Activated CD4-positive, alpha-beta T cell treated with anti-CD3 and anti-CD28 coated beads, Interleukin-2, amount 50 U/mL, for 1 hour (primary cell): ENCODE data around the gene SH3RF1.
"Not testable (repeated sequence)": the region's sequence is repeated elsewhere in the genome, so short reads cannot be mapped to it uniquely, and the experiment has no call there.

ENCODE experiments used
- DNase-seq: peaks from one replicate; pipeline ENCODE4 v3.0.0-alpha.2; 2020

The SH3RF1 gene

DNA sequence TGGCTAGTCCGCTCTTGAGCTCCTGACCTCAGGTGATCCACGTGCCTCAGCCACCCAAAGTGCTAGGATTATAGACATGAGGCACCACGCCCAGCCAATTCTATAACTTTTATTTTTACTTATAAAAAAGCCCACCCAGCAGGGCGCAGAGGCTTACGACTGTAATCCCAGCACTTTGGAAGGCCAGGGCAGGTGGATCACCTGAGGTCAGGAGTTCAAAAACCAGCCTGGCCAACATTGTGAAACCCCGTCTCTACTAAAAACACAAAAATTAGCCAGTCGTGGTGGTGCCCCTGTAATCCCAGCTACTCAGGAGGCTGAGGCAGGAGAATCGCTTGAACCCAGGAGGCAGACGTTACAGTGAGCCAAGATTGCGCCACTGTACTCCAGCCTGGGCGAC lies 73.5 kb downstream of the SH3RF1 start:
- DNase-seq: not testable (repeated sequence)

DNA sequence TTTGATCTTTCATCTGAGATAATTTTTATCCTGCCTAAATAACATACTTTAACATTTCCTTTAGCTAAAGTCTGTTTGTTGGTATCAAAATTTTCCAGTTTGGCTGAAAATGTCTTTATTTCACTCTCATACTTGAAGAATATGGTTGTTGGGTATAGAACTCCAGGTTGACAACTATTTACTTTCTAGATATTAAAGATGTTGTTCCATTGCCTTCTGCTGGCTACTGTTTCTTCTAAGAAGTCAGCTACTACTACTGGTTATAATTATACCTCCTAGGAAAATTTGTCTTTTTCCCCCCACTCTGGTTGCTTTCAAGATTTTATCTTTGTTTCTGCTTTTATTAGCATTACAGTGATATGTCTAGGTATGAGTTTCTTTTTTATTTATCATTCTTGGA lies 75.7 kb downstream of the SH3RF1 start:
- no peak for DNase-seq

DNA sequence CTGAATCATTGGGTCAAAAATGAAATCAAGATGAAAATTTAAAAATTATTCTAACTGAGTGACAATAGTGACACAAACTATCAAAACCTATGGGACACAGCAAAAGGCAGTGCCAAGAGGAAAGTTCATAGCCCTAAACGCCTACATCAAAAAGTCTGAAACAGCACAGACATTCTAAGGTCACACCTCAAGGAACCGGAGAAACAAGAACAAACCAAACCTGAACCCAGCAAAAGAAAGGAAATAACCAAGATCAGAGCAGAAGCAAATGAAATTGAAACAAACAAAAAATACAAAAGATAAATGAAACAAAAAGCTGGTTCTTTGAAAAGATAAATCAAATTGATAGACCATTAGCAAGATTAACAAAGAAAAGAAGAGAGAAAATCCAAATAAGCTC lies 80.8 kb downstream of the SH3RF1 start:
- not testable (repeated sequence) for DNase-seq

DNA sequence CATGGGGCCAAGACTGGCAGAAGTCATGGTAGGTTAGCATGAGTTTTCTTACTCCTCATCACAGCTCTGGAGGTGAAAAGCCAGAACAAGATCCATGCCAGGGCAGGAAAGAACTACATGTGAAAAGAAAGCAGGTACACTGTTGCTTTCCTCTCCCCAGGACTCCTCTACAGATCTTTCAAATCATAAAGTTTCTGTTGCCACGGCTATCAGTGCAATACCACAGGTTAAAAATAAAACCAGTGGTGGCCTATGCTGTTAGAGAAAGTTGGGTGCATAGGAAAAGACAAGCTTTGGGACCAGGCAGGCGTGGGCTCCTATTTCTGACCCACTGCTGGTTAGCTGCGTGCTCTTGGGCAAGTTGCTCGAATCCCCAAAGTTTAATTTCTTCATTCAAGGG lies 81.4 kb downstream of the SH3RF1 start:
- no peak for DNase-seq

DNA sequence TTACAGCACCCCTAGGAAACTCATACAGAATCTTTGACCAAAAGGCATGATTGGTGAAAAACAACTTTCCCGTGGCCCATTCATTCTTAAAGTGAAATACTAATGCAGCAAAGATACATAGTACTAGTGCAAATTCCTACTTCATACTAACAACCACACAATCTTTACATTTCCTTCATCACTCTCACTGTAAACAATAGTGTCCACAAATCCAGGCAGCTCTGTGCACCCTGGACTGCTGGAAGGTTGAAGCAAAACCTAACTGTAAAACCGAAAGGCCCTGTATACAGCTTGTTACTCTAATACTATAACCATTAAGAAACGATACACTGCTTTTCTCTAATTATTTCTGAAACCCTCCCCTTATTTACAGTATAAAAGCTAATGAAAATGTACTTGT lies 82.6 kb downstream of the SH3RF1 start:
- DNase-seq: no peak

DNA sequence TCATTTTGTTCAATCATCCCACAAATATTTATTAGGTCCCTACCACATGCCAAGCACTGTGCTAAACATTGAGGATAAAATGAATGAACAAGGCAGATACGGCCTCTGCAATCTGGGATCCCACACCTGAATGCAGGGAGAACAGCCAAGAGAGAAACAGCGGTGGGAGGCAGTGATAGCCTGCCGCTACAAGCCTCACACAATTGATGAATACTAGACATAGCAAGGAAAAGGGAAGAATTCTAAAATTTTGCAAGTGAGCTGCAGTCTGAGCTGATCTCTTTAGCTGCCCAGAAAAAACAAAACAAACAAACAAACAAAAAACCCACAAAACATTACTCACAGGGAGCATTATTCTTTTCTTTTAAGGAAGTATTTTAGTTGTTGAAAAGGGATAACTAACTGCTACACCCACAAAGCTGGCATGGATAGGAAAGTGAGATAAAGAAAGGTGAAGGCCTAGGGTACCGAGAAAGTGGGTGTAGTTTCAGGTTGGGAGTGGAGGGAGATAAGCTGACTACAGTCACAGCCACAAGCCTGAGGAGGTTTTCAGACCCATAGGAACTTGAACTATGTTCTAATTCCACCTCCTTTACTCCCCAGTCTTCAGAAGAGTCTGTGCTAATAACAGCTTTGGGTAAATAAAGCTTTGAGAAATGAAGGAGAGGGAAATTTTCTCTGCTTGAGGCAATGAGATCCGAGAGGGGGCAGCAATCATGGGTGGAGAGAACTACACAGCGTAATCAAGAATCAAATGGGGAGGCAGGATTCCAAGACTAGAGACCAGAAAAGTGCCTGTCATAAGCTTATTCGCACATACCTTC lies 85.4 kb downstream of the SH3RF1 start:
- DNase-seq: no peak

DNA sequence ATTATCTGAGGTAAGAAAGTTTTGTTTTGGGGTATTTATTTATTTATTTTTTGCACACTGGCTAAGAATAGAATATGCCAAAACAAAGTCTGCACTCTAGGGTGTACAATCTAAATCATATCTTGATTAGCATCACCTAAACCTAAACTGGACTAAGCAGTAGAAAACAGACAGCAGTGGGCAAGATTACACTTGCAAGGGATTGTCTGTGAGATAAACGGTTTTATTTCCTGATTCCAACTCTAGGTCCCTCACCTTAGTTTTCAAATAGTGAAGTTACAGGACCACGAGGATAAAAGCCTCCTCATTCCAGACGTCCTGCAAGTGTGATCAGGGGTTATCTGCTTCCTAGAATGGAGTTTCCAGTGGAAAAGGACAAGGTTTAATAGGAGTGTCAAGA lies 86.1 kb downstream of the SH3RF1 start:
- DNase-seq: no peak

DNA sequence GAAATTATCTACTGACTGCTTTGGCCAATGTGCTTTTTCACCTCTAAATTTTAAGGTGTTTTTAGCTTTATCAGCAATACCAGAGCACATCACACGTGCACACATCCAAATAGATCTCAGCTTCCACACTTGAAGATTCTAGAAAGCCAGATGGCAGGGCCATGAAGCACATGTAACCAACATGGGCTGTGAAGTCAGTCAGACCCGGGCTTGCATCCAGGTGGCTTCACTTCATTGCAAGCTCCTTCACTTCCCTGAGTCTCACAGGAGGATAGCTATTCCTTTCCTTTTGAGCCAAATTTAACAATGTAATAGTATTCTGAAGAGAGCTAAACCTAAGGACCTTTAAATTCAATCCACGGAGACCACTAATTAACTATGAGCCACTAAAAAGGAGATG lies 86.5 kb downstream of the SH3RF1 start:
- DNase-seq: no peak

DNA sequence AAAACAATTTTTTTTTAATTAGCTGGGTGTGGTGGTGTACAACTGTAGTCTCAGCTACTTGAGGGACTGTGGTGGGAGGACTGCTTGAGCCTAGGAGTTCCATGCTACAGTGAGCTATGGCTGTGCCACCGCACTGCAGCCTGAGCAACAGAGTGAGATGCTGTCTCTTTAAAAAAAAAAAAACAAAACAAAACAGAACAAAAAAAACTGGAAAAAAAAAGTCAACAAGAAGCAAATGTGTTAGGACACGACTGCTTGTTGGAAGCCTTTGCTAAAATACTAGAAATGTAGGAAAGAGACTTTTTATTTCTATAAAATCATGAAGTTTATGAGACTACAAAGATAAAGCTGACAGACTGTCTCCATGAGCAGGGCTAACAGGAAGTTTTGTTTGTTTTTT lies 87.2 kb downstream of the SH3RF1 start:
- DNase-seq: no peak

DNA sequence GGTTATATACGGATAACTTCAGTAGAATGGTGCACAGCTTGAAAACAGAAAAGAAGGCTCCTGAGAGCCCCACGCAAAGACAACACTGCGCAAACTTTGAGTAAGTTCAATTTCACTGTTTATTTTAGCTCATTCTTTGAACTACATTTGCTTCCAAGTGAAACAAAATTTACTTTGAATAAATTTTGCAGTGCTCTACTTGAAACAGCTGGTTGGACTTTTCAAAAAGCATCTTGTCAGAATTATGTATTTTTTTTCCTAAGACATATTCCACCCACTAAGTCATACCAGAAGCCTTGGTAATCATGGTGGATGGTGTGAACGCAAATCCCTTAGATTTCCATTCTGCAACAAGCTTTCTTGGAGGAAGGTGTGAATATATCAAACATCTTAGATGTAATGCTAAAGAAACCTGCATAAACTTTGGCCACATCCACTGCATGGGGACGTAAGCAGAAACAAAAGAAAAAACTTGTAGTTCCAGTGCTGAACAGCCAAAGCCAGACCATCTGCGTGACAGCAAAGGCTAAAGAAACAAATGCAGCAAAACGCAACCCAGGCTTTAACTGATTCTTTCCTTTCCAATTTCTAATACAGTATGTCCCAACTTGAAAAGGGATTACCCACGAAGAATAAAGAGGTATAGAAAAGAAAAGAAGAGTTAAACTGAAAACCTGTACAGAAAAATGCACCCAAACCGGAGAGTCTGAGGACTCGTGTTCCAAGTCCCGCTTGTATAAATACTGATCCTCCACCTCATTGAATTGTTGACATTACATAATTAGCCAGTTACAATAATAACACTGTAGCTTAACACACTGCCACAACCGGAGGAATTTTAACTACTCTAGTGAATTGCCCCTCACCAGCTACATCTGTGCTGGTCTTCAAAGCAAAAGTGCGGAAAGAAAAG lies 90.9 kb downstream of the SH3RF1 start:
- no peak for DNase-seq

DNA sequence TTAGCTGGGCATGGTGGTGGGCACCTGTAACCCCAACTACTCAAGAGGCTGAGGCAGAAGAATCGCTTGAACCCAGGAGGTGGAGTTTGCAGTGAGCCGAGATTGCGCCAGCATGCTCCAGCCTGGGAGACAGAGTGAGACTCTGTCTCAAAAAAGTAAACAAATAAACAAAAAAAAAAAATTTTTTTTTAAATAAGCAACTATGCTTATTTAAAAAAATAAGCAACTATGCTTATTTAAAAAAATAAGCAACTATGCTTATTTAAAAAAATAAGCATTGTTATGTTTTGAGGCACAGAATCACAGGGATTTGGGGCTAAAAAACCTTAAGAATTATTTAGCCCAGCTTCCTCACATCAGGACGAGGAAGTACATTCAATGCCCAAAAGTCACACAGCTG lies 92.7 kb downstream of the SH3RF1 start:
- not testable (repeated sequence) for DNase-seq

DNA sequence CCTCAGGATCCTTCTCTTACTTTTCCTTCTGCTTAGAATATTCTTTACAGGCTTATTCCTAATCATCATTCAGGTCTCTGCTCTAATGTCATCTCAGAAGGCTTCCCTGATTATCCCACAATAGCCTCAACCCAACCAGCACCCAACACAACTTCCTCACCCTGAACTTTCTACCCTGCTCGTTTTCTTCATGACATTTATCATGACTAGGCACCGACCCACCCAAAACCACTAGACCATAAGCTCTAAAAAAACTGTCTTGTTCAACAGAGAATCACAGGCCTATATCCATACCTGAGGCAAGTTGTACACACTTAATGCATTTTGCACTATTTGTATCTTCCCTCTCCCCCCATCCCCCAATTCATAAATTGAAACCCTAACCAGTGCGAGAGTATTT lies 95.3 kb downstream of the SH3RF1 start:
- DNase-seq: no peak

DNA sequence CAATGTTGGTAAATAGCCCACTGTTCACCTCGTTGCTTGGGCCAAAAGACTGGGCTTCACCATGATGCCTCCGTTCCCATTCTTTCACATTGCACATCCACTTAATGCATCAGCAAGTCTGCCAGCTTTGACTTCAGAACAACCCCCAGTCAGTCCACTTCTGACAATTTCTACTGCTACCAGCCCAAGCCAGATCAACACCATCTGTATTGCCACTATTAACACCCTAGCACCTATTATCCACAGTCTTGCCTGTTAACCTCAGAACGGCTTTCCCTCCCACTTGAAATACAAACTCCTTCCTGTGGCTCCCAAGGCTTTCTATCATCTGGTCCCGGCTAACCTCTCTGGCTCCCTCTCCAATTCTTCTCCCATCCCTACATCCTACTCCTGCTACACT lies 95.7 kb downstream of the SH3RF1 start:
- no peak for DNase-seq

DNA sequence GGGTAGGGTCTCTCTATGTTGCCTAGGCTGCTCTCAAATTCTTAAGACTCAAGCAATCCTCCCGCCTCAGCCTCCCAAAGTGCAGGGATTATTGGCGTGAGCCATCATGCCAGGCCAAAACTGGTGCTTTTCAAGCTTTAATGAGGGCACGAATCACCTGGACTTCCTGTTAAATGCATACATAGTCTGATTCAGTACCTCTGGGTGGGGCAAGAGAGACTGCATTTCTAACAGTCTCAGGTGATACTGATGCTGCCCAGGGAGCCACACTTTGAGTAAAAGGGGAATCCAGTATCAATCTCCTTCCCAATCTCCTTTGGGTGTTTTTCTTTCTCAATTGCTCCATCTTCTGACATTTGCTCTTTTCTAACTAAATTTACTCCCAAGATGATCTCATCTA lies 96.5 kb downstream of the SH3RF1 start:
- no peak for DNase-seq

DNA sequence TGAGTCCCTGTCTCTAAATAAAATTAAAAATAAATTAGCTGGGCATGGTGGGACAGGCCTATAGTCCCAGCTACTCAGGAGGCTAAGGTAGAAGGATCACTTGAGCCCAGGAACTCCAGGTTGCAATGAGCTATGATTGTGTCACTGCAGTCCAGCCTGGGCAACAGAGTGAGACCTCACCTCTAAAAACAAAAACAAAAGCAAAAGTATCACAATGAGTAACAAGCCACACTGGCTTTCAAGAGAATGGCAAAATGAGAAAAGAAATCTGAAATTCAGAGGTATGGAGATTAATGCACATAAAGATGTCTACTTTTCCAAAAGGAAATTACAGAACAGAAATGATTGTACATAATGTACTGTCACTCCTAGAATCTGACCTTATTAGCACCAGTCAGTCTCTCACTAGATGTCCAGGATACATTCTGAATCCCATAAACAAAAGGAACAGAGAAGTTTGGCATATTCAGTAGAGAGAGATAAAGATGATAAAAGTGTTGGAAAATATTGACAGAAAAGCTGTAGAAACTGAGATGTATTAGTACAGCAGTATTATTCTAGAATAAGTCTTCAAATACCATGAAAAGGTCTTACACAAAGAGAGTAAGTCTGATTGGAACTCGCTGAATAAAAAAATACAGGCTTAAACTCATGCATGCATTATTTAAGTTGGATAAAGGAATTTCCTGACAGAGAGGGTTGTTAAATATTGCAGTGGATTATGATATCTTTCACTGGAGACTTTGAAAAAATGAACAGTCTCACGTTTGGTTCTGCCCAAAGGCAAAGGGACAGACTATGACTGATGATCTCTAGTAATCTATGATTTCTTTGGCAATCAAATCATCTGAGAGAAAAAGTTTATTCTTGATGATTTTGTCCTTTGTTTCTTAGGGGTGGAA lies 102.5 kb downstream of the SH3RF1 start:
- no peak for DNase-seq

DNA sequence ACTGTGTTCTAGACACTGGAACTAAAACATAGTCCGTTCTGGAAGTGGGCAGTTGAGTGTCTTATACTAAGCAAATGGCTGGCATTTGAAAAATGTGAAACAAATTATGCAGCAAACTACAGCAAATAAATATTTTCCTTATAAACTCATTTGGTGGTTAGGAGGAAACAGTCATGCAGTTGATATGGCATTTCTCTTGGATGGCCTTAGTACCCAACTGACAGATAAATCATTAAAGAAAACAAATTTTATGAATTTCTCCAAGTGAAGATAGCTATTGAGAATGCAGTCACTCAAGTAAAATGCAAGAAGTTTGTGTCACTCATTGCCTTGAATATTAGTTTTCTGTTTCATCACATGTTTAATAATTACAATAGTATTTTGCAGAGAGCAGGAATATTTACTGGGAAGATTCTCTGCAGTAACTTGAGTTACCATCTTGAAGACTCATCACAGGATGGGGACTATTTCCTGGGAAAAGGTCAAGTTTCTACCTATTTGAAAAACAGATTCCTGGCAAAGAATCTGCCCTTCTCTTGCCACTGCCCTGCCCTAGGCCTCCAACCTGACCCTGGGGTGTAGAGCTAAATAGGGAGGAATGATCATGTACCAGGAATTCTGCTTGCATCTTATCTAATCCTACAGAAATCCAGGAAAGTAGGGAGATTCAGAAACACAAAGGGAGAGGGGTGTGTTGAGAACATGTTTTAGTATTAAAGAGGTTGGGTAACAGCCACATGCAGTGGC lies 105.9 kb downstream of the SH3RF1 start:
- no peak for DNase-seq

DNA sequence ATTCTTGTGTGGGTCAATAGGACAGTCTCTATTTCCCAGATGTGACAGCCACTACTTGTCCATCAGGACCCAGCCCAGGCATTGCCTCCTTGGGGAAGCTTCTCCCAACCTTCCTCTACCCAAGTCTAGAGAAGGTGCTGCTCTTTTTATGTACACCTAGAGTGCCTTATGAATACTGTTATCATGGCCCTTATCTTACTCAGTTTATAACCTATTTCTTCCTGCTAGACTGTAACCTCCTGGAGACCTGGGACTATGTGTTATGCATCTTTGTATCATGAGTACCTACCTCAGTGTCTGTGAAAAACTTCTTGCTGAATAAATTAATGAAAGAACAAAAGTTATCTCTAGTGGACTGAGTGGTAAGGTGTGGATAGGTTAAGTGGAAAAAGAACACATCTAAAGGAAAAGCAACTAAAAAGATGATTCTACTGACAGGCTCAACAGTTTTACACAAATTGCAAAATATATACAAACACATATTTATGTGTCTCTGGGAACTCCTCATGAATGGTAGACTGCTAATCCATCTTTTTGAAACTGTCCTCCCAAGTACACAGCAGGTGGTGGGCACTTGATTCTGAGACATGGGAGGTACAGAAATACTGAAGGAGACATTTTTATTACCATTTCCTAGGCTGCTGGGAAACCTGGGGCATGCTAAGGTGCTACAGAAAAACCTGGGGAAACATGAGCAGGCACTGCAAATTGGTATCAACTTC lies 106.6 kb downstream of the SH3RF1 start:
- DNase-seq: no peak

DNA sequence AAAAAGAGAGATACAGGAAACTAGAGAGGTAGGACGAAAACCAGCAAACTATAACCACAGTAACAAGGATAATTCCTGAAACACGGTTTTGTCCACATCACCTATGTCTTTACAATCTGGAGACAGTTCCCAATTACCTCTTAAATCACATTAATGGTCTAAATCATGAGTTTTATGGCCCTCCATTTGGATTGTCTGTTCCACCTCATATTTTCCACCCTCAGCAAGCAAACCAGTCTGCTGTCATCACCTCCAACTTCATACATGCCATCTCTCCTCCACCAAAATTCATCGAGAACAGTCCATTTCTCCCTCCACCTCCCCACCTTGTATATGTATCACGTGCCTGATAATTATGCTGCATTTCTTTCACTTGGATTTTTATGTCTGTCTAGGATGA lies 107.3 kb downstream of the SH3RF1 start:
- no peak for DNase-seq

DNA sequence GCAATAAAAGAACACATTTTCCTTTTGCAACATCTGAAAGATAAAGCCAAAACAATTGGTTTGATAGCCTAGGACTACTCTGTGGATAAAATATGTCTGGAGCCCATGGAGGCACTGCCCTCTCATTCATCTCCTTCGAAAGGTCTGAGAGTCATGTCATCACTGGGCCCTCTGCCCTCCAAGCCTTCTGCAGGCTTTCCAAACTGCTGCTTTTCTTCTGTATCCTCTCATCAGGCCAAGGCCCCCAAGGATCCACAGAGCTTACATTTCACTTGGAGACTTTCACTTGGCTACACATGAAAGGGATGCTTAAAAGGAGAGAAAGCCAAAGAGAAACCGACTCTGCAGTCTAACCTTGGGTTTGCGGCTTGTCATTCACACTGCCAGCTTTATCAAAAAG lies 109.9 kb downstream of the SH3RF1 start:
- DNase-seq: no peak

DNA sequence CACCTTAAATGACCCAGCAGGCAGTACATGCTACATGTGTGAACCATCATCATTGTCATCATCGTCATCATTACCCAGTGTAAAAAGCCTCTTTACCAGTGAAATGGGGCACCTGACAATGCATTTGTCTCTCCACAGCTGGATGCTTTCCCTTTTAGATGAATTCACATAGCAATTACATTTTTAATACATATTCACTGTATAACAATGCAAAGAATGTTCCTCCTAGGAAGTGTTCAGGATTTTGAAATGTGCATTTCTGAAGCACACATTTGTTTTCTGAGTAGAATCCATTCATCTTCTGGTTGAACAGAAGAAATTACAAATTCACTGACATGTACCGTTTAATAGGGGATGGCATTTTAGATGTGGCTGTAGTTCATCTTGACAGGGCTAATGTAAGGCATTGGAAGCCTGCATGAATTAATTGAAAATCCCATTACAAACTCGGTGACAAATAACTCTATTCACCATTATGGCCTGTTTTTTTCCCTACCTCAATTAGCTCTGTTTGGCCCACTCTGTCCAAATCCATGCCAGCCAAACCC lies 111.1 kb downstream of the SH3RF1 start:
- no peak for DNase-seq

DNA sequence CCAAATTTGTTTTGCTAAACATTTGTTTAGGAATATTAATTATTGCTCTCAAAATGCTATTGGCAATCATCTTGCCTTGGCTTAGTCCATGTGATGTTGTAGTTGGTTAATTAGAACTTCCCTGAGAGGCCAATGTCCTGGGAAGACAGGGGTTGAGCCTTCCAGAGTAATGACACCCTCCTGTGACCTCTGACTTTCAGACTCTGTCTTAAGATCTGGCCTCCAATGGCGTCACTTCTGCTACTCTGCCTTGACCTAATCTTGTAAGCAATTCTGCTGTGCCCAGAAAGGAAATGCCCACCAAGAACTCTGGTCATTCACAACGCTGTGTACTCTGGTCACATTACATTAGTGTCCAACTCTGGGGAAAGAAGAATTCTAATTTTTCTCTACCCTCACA lies 111.9 kb downstream of the SH3RF1 start:
- DNase-seq: no peak
